Peyer's patch (tissue), 4 donors: Measurements from ENCODE around the gene CCDC85C. TPM values are rescaled to one million over a fixed set of nuclear protein-coding genes. Genes with fewer than 3 reads are reported as not detected.

Experiments used
- DNase-seq, 3 donors: peaks; one replicate each; pipeline ENCODE4 v3.0.0-alpha.2; 2017 to 2019
- H3K27ac ChIP-seq, 4 donors: fragments of 200-600 bp; sonication (generic); one replicate each; pipeline ENCODE4 v1.5.1; 2016 to 2019
- H3K27me3 ChIP-seq, 2 donors: fragments of 200-600 bp; sonication (generic); one replicate each; pipeline ENCODE4 v1.5.1; 2019
- H3K36me3 ChIP-seq, 3 donors: fragments of 200-600 bp; sonication (generic); one replicate each; pipeline ENCODE4 v1.5.1; 2016 to 2019
- H3K4me1 ChIP-seq, 4 donors: fragments of 200-600 bp; sonication (generic); one replicate each; pipeline ENCODE4 v1.5.1; 2016 to 2019
- H3K4me3 ChIP-seq, 4 donors: fragments of 200-600 bp; sonication (generic); 1 replicate in 3 of 4; 2 replicates in 1 of 4; pipeline ENCODE4 v1.5.1; 2016 to 2019; ENCODE audit warnings: mild to moderate bottlenecking in 1 of 4
- H3K9me3 ChIP-seq, 4 donors: fragments of 200-600 bp; sonication (generic); one replicate each; pipeline ENCODE4 v1.5.1; 2016 to 2019; ENCODE audit warnings: mild to moderate bottlenecking in 1 of 4
- POLR2A ChIP-seq, 2 donors: fragments of 450-650 bp; IDR thresholded peaks; one replicate each; pipeline ENCODE4 v1.5.1; 2017; ENCODE audit warnings: antibody characterized with exemption in 2 of 2, mild to moderate bottlenecking in 2 of 2, moderate library complexity in 2 of 2
- total RNA-seq, 4 donors: library from RNA; depleted of rRNA; stranded (reverse); fragments of >200 nt; gene quantifications; one replicate each; pipeline ENCODE4 v1.1.0, GENCODE V29; 2016
- TF ChIP-seq, protein P1 (sequence below), 6 experiments: fragments of 450-650 bp in 4 of 6; fragments of 200-600 bp in 2 of 6; sonication (generic) in 1 of 6; IDR thresholded peaks; one replicate each; pipeline ENCODE4 v1.5.1; 2017 to 2019; ENCODE audit warnings: antibody characterized with exemption in 6 of 6, mild to moderate bottlenecking in 3 of 6, moderate library complexity in 1 of 6

Gene CCDC85C
- total RNA-seq, 4 donors from 2014 or later, result 19.8 to 98.1 (median 78.8) TPM

DNA sequence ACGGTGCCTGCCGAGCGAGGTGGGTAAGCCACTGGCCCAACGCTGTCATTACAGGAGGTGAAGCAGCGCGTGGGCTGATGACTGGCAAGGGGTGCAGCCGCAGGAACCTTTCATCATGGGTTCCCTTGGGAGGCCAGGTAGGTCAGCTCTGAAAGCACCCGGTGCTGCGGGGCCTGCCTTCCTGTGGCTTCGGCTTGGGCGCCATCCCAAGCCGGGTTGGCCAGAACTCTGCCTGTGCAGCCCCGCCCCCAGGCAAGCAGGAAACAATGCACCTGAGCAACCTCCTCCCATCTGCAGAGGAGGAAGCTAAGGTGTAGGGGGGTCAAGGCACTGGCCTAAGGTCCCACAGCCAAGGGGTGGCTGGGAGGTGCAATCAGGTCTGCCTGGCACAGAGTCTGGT lies 21.0 kb upstream of the CCDC85C start:
- Histone ChIP-seq H3K9me3 (no peaks in the 10 kb centered on the region), H3K27ac (no peak overlapping the region)
- TF ChIP-seq, protein P1, sequence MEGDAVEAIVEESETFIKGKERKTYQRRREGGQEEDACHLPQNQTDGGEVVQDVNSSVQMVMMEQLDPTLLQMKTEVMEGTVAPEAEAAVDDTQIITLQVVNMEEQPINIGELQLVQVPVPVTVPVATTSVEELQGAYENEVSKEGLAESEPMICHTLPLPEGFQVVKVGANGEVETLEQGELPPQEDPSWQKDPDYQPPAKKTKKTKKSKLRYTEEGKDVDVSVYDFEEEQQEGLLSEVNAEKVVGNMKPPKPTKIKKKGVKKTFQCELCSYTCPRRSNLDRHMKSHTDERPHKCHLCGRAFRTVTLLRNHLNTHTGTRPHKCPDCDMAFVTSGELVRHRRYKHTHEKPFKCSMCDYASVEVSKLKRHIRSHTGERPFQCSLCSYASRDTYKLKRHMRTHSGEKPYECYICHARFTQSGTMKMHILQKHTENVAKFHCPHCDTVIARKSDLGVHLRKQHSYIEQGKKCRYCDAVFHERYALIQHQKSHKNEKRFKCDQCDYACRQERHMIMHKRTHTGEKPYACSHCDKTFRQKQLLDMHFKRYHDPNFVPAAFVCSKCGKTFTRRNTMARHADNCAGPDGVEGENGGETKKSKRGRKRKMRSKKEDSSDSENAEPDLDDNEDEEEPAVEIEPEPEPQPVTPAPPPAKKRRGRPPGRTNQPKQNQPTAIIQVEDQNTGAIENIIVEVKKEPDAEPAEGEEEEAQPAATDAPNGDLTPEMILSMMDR (IDR thresholded peaks at IDR 0.05), result no peak
- no peak for TF ChIP-seq POLR2A (IDR thresholded peaks at IDR 0.05)

DNA sequence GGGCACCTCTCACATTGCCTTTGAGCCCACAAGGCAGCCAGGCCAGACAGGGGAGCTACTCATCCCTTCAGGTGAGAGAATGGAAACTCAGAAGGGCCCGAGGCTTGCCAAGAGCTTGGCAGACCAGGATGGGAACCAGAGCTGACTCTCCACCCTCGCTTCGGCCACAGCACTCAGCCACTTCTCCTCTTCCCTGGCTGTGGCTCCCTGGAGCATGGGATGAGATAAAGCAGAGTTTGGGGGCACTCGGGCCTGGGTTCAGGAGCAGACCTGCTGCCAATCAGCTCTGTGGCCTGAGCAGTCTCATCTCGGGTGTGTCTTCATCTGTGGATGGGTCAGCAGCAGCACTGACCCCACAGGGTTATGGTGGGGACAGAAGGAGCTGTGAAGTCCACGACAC lies 20.0 kb upstream of the CCDC85C start:
- no peaks in the 10 kb centered on the region for H3K36me3 ChIP-seq
- H3K9me3 ChIP-seq, result no peaks in the 10 kb centered on the region
- H3K4me3 ChIP-seq, result no peak overlapping the region
- TF ChIP-seq POLR2A (IDR thresholded peaks at IDR 0.05), result no peak
- TF ChIP-seq, protein P1 (IDR thresholded peaks at IDR 0.05), result no peak
- no peak for DNase-seq
- H3K27me3 ChIP-seq, result no peaks in the 10 kb centered on the region
- no peak overlapping the region for H3K27ac ChIP-seq
- H3K4me1 ChIP-seq, result no peaks in the 10 kb centered on the region

More for the DNA sequence above, 21.0 kb upstream of the CCDC85C start:
- Histone ChIP-seq H3K4me3 (no peak overlapping the region), H3K36me3 (no peaks in the 10 kb centered on the region), H3K27me3 (no peaks in the 10 kb centered on the region), H3K4me1 (no peaks in the 10 kb centered on the region)
- no peak for DNase-seq

DNA sequence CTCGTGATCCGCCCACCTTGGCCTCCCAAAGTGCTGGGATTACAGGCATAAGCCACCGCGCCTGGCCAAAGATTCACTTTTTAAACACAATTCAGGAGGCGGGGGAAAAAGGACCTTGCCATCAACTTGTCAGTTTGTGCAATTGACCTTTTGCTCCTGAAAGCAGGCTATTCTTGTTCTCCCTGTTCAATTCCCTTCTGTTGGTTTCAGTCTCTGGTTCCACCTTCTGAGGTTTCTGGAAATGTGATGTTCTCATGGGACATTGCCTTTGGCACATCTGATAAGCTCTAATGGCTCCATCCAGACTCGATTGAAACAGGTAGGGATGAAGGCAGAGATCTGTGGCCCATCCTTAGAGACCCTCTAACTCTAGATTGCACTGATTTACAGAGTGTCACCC lies 17.9 kb upstream of the CCDC85C start:
- TF ChIP-seq, protein P1 (IDR thresholded peaks at IDR 0.05), result no peak
- TF ChIP-seq POLR2A (IDR thresholded peaks at IDR 0.05), result no peak
- H3K27ac ChIP-seq, result no peak overlapping the region
- no peaks in the 10 kb centered on the region for H3K36me3 ChIP-seq
- H3K9me3 ChIP-seq, result no peaks in the 10 kb centered on the region
- no peak for DNase-seq
- H3K27me3 ChIP-seq, result no peaks in the 10 kb centered on the region
- H3K4me1 ChIP-seq, result no peaks in the 10 kb centered on the region
- no peak overlapping the region for H3K4me3 ChIP-seq

DNA sequence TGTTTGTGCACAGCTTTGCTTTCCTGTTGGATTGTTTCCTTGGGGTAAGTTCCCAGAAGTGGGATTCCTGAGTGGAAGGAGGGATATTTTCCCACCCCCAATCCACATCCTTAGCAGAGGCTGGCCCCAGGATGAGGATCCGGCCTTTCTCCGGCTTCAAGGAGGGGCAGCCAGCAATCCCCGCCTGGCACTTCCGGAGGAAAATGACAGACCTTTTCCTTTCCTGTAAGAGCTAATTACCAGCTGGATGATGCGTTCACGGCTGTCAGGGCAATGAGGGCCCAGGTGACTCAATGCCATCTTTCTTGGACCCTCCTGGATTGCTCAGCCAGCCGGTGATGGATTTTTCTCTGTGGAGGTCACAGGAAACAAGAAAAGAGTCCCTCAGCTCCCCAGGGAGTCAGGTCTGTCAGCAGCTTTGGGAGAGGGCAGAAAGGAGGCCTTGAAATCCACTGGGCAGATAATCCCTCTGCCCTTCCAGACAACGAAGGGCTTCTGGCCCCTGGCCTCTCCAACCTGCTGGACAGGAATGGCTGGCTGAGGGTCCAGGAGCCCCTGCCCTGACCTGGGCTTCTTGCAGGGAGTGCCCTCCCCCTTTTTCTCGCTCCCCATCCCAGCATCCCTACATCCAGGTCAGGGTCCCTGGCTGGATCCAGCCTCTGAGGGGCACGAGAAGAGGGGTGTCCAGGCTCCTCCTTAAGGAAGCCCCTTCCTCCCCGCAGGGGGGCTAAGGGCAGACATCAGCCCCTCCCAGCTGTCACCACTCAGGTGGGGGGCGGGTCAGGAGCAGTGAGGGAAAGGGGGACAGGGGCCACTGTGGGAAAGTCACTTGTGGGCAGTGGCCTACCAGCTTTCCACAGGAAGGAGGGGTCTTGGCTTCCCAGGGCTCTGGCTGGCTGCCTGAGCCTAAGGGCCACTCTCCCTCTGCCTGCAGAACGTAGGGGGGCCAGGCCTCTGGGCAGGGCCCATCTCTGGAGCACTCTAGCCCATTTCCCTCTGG lies 16.1 kb upstream of the CCDC85C start:
- Histone ChIP-seq H3K36me3 (no peaks in the 10 kb centered on the region), H3K4me3 (no peak overlapping the region), H3K4me1 (no peaks in the 10 kb centered on the region), H3K9me3 (no peaks in the 10 kb centered on the region), H3K27ac (no peak overlapping the region), H3K27me3 (no peaks in the 10 kb centered on the region)
- DNase-seq, result no peak
- TF ChIP-seq POLR2A (IDR thresholded peaks at IDR 0.05), result no peak
- TF ChIP-seq, protein P1 (IDR thresholded peaks at IDR 0.05), result no peak

DNA sequence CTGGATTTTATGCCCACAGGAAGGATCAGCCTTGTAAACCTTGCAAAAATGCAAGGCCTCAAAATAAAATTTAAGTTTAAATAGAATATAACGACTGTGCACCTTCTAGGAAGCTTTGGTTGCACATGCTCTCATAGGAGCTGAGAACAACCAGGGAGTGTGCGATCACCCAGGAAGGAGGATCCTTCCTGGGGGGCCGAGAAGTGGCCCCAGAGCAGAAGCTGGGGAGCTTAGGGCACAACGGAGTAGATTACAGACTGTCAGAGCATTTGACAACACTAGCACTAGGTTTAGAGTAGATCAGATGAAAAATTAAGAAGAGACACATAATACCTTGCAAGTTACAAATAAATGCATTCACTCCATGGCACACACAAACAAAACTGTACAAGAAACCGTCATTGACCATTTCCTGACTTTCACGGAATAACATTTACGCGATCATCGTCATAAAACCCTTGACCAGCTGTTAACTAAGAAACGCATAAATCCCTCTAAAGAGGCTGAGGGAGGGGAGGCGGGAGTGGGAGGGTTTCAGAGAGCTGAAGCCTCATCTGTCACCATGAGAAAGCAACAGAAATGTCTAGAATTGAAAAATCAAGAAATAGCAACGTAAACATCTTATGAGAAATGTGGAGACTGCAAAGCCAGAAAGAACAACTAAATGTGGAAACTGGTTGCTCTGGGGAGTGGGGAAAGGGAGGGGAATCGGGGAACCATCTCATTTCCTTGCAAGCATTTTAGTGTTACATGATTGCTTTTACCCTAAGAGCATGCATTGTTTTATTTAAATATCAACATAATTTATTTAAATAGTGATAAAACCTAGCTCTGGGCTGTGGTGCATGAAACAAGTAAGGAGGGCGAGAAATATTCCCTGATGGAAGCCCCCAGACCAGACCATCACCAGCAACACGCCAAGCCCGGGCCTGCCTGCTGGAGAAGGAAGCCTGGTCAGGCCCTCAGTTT lies 13.1 kb upstream of the CCDC85C start:
- no peak overlapping the region for H3K4me3 ChIP-seq
- no peaks in the 10 kb centered on the region for H3K36me3 ChIP-seq
- no peak for DNase-seq
- no peaks in the 10 kb centered on the region for H3K27me3 ChIP-seq
- peaks cover 0 to 13% (median 0%) of the 10 kb centered on the region in 4 donors for H3K4me1 ChIP-seq
- TF ChIP-seq, protein P1 (IDR thresholded peaks at IDR 0.05), result no peak
- TF ChIP-seq POLR2A (IDR thresholded peaks at IDR 0.05), result no peak
- H3K9me3 ChIP-seq, result no peaks in the 10 kb centered on the region
- H3K27ac ChIP-seq, result no peak overlapping the region
